NCI-H1092 (cell line): Measurements from ENCODE around the gene RPL29.

ENCODE experiments used
- DNase-seq: peaks from one replicate; lab custom pipeline; 2025; lab: John Stamatoyannopoulos, UW

RPL29 gene

DNA sequence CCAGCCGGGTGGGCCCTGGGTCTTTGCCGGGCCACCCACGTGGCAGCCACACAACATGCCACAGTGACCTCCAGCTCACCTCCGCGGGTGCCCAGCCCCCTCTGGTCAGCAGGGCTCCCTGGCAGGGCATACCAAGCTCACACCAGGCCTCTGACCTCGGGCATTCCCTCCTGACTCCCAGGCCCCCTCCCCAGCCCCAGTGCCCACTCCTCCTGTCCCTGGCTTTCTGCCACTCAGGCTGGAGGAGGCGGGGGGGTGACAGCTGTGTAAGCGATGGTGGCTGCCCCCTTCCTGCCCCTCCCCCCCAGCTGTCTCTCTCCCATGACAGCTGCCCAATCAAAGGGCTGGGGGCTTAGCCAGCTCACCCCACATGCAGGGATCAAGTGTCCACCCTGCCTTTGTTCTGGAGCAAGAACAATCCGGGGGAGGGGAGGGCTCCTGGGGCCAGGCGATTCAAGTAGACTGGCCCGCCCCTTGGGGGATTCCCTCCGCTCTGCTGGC is 31.7 kb downstream of the RPL29 start:
- DNase-seq = peak; percentile 52

- DNase-seq = no peak
Observed at GRCh38 chr3:51962854-51963530, 32.7 kb downstream of the RPL29 start.

DNA sequence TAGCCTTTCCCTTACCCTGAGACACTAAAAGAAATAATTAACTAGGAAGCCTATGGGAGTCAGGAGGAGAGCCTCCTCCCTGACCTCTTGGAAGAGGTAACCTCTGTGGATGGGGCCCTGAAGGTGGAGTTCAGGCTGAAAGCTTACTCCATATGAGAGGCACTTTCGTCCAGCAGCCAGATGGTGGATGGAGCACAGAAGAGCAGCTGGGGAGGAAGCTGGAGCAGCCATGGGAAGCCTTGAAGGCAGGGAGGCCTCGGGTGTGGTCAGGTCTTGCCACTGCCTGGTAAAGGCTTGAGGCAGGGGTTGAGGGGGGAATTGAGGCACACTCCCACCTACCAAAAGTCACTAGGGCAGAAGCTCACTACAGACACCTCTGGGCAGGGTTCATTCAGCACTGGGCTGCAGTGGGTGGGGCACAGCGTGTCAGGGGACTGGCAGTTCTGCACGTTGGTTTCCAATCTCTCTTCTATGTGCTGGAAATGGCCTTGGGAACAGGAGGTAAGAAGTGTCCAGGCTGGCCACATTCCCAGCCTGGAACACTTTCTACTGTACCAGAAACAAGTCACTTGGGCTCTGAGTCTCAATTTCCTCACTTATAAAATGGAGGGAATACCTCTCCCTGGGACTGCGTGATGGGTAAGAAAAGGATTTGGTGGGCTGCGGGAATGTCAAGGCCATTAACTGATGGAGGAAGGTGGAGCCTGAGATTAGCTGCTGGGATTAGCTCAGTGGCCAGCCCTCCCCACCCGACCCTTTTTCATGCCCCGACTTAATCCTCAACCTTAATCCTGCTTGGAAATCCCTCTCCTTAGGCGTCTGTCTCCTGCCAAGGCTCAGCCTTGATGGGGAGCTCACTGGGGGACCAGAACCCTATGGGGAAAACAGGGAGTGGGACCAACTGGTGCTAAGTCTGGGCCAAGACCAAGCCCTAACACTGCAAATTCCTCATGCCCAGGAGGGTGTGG is 33.8 kb downstream of the RPL29 start:
- DNase-seq = no peak

DNA sequence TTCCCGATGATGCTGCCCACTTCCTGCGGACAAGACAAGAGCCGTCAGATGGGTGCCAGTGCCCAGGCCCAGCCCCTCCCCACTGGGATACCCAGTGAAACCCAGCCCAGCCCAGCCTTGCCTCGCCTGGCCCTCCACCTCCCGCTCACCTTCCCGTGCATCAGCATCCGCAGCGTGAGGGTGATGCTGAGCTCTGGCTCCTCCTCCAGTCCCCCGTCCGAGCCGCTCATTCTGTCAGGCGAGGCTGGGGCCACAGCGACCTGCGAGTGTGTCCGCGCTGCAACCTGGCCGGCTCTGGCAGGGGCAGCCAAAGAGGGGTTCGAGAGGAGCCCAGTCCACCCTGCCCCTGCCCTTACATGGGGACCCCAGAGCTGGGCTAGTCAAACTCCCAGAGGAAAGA is 34.7 kb downstream of the RPL29 start:
- no peak for DNase-seq

DNA sequence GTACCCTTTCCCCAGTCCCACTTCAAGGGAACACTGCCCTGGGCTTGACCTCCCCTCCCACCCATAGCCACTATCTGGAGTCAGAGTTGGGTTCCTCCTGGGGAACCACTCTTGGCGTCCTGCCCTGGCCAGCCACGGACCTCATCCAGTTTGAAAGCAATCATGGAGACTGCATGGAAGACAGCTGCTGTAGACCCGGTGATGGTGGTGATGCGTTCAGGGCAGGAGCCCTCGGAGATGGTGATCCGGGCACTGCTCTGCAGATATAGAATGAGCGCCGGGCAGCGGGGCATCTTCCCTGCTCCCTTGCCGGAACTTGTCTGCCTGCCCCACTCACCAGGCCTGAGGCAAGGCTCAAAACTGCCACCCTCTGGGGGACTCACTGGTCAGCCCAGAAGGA is 35.3 kb downstream of the RPL29 start:
- DNase-seq = no peak

DNA sequence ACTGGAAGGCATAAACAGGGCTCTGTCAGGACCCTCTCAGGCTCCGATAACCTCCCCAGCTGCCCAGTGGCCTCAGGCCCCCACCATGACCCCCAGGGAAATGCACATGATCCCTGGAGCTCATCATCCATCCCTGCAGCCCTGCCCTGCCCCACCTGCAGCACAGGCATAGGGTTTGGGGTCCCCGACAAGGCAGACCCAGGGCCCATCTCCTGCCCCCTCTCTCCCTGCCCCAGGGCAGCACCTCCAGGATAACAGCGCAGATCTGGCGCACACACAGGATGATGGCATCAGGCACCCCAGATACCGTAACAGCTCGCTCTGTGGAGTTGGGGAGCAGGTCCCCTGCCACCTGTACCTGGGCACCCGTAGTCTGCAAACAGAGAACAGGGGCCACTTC is 36.0 kb downstream of the RPL29 start:
- no peak for DNase-seq

DNA sequence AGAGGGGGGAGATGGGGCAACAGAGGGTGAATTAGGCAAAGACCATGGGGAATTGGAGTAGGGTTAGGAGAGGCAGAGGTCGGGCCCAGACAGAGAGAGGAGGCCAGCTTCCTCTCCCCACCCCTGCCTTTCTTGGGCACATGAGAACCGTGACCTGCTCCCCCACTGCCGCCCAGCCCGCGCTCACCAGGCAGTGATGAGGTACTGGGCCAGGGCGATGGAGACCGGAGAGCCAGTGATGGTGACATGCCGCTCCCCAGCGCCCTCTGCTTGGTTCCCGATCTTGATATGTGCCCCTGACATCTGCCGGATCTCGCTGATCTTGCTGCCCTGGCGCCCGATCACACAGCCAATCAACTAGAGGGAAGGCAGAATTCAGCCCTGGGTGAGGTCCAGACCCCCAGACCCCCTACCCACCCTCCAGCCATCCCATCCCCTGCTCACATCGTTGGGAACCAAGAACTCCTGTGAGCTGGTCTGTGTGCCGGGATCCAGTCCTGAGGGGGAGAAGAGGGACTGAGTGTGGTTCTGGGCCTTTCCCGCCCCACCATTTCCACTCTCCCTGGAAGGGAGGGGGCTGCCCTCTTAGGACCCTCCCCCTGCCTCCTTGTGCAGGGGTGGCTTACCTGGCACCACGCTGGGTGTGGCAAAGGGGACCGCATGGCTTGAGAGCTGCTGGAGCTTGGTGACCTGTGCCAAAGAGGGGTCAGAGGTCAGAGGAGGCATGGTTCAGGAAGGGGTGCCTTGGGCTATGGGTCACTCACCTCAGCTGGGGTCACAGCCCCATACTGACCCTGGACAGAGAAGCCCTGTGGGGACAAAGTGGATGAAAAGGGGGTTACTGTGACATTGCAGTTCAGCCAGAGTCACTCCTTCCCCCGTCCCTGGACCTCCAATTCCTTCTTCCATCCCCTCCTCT is 36.8 kb downstream of the RPL29 start:
- no peak for DNase-seq

DNA sequence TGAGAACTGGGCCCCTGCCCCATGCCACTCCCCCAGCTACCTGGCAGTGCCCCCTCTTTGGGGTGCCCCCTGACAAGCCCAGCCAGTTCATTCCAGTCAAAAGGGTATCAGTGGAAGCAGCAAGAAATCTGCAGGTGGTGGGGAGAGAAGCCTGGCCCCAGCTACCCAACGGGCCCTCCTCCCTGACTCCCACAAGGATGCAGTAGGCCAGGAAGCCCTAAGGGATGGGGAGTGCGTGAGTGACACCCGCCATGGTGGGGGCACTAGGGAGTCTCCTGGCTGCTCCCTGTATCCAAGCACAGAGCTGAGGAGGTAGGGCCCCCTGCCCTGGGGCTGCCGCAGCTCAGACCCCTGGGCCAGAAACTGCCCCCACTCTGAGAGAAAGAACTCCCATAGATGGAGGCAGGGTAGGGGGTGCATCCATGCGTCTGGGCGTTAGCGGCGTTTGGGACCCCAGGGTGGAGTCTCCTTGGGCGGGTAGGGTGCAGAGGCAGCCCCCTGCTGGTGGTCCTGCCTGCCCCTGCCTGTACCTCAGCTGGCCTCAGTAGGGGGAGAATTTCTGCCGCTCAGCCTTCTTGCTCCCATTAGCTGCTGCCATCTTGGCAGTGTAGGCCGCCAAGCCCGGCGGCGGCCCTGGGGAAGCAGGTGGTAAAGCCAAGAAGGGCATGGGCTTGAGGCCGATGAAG is 38.0 kb downstream of the RPL29 start:
- no peak for DNase-seq

DNA sequence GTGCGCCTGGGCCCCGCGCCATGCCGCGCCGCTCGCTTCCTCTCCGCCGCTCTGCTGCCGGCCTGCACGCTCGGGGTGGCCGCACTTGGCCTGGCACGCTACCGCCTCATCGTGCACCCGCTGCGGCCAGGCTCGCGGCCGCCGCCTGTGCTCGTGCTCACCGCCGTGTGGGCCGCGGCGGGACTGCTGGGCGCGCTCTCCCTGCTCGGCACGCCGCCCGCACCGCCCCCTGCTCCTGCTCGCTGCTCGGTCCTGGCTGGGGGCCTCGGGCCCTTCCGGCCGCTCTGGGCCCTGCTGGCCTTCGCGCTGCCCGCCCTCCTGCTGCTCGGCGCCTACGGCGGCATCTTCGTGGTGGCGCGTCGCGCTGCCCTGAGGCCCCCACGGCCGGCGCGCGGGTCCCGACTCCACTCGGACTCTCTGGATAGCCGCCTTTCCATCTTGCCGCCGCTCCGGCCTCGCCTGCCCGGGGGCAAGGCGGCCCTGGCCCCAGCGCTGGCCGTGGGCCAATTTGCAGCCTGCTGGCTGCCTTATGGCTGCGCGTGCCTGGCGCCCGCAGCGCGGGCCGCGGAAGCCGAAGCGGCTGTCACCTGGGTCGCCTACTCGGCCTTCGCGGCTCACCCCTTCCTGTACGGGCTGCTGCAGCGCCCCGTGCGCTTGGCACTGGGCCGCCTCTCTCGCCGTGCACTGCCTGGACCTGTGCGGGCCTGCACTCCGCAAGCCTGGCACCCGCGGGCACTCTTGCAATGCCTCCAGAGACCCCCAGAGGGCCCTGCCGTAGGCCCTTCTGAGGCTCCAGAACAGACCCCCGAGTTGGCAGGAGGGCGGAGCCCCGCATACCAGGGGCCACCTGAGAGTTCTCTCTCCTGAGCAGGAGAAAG is 39.6 kb downstream of the RPL29 start:
- no peak for DNase-seq

- no peak for DNase-seq
Observed at GRCh38 chr3:51955175-51955892, 40.4 kb downstream of the RPL29 start, which contains the start of gene GPR62. GPR62 (plus strand) TSS chr3:51955381; CDS start chr3:51955653, 272 bp downstream.

GRCh38 chr3:51954713-51955112 is 41.0 kb downstream of the RPL29 start:
- no peak for DNase-seq

DNA sequence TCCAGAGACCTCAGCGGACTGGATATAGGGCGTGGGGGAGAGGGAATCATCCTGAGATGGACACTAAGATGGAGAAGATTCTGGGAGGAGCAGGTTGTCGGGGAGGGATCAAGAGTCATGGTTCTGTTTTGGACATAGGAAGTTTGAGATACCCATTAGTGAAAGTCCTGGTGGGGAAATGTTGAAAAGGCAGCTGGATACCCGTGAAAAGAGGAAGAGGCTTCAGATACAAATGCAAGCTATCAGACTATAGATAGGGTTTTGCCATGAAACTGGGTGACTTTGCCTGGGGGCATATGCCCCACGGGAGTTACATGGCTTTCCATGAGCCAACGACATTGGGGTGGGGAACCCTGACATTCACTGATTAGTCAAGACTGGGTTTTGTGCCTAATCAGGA is 41.6 kb downstream of the RPL29 start:
- no peak for DNase-seq

GRCh38 chr3:51953445-51953844 is 42.2 kb downstream of the RPL29 start:
- DNase-seq = no peak

DNA sequence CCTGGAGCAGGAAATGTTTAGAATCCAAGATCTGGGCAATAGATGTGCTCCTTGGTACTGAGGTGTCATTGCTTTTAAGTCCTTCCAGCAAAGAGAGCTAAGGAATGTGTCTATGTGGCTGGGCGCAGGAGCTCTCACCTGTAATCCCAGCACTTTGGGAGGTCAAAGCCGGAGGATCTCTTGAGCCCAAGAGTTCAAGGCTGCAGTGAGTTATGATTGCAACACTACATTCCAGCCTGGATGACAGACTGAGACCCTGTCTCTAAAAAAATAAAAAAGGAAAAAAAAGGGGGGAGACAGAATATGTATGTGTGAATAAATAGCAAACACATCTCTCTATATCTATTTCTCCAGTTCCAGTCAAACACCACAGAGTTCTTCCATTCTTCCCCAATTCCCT is 44.8 kb downstream of the RPL29 start:
- no peak for DNase-seq

- DNase-seq = no peak
Observed at GRCh38 chr3:51949121-51949520, 46.6 kb downstream of the RPL29 start.

DNA sequence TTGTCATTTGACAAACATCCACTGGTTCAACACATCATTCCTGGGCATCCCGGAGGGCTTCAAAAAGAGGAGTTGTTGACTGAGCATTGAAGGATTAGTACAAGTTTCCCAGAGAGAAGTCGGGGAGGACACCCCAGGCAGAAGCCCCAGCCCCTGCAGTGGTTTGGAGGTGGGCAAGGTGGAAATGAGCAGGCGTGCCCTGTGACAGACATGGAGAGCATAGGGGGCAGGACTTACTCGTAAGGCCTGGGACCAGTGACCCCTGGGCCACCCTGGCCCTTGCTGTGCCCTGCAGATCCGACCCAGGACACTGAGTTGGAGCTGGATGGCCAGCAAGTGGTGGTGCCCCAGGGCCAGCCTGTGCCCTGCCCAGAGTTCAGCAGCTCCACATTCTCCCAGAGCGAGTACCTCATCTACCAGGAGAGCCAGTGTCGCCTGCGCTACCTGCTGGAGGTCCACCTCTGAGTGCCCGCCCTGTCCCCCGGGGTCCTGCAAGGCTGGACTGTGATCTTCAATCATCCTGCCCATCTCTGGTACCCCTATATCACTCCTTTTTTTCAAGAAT is 47.6 kb downstream of the RPL29 start:
- DNase-seq = no peak

DNA sequence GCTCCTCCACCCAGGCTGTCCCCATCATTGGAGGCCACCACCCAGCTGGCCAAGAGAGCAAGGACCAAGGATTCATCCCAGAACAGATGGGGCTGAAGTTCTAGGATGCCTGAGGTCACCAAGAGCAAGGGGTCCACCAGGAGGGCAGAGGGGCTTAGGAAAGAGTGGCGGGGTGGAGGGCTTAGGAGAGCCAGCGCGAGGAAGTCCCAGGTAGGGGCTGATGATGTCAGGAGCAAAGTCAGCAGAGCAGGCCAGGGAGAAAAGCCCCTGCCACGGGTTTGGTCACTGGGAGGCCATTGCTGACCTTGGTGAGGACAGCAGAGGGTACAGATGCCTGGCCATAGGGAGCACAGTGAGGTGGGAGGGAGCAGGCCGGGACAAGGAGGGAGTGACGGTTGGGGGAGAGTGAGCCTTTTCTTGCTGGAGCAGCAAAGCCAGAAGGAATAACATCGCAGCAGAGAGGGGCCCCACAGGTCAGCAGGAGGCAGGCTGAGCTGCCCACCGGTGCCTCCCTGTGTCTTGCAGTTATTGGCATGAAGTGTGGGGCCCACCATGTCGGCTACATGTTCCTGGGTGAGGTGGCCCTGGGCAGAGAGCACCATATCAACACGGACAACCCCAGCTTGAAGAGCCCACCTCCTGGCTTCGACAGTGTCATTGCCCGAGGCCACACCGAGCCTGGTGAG is 48.3 kb downstream of the RPL29 start:
- DNase-seq = no peak

- DNase-seq = no peak
Observed at GRCh38 chr3:51946796-51947195, 48.9 kb downstream of the RPL29 start.
